IMR-90 (cell line): Measurements from ENCODE around the gene NUAK1.

Experiments used
- CHD1 ChIP-seq: IDR thresholded peaks from 2 replicates; pipeline ENCODE4 v1.6.1; 2012; ENCODE audit warnings: low read depth, low read length, improper control_type of control experiment
- CTCF ChIP-seq: conservative IDR thresholded peaks from 2 replicates; pipeline ENCODE4 v1.5.1; 2012; ENCODE audit warnings: mild to moderate bottlenecking, low read depth, low read length, improper control_type of control experiment
- FOS ChIP-seq: fragments of 150-350 bp; IDR thresholded peaks from 2 replicates; pipeline ENCODE4 v1.6.1; 2016; ENCODE audit warnings: low read depth, low read length
- POLR2A ChIP-seq: IDR thresholded peaks from 2 replicates; pipeline ENCODE4 v1.6.1; 2012; ENCODE audit warnings: mild to moderate bottlenecking, low read depth, low read length
- SMC3 ChIP-seq: fragments of 150-350 bp; IDR thresholded peaks from 2 replicates; pipeline ENCODE4 v1.6.1; 2016; ENCODE audit warnings: low read depth, mild to moderate bottlenecking, antibody characterized with exemption, low read length, moderate library complexity

GRCh38 chr12:106070611-106071010, 68.1 kb downstream of the NUAK1 start:
- no peak for TF ChIP-seq CTCF
- TF ChIP-seq FOS, result no peak
- TF ChIP-seq SMC3, result no peak
- no peak for TF ChIP-seq POLR2A
- no peak for TF ChIP-seq CHD1
